Anterior cingulate cortex (tissue), 58 donors: Measurements from ENCODE around the gene PPP6R2.
A peak's percentile ranks its signal among the peaks of the same experiment; 100 is the strongest.
"Not testable (repeated sequence)": the region's sequence is repeated elsewhere in the genome, so short reads cannot be mapped to it uniquely, and the experiment has no call there.

Experiments
- DNase-seq, 58 donors: peaks; one replicate each; lab custom pipeline; 2025; lab: John Stamatoyannopoulos, UW

PPP6R2 gene

DNA sequence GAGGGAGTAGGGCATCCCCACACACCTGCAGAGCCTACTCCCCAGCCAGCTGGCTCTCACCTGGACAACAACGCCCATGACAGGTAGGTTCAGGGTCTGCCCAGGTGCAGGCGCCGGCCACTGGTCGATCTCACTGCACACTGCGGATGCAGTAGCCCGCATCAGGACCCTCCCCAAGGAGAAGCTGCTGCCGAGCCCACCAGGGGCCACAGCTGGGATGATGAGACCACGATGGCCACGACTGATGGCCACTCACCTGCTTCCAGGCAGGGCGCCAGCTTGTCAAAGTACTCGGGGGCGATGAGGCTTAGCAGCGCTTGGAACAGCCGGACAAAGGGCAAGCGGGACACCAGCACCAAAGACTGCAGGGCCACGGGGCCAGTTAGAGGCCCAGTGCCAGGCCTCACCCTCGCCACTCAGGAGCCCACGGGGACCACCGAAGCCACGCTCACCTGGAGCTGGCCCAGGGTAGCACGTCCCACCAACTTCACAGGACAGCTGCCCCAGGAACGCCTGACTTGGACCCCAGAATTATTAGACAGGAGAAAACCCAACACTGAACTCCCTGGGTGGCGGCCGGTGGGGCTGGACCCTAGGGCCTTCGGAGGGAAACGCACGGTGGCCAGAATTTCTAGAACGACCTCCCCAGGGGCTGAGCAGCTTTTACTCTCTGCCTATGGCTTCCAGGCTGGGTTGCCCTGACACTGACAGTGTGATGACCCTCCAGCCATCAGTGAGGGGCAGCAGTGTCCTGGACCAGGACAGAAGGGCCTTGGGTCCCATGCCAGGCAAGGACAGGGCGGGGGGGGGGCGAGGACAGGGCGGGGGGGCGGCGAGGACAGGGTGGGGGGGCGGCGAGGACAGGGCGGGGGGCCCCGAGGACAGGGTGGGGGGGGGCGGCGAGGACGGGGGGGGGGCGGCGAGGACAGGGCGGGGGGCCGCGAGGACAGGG, 26.7 kb upstream of the PPP6R2 start:
- no peak for DNase-seq

DNA sequence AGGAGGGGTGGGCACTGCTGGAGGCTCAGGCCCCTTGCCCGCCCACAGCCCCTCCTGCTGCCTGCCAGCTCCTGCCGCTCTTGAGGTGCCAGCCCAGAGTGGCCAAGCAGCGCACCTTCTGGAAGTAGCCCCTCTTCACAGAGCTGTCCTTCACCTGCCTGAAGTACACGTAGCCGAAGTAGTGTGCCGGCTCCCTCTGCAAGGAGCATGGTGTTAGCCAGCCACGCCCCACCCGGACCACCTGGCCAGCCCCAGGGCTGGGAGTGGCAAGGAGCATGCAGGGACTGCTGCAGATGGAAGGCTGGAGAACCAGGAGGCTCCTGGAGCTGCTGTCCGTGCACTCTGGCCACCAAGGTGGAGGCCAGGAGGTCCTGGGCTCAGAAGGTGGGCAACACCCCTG, 25.9 kb upstream of the PPP6R2 start:
- no peak for DNase-seq

DNA sequence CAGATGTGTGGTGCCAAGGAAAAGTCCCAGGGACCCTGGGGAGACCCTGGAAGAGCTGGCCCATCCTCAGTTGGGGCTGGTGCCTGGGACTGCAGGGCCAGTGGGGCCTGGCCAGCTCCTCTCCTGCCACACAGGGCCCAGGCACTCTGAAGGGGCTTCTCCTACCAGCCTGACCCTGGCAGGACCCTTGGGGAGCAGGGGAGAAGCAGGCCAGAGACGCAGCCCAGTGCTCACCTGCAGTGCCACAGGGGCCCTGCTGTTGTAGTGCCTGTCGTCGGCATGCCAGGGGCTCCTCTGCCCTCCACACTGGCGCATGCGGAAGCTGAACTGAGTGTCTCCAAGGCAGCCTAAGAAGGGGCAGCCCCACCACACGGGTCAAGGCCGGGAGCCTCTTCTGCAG, 25.5 kb upstream of the PPP6R2 start:
- no peak for DNase-seq

DNA sequence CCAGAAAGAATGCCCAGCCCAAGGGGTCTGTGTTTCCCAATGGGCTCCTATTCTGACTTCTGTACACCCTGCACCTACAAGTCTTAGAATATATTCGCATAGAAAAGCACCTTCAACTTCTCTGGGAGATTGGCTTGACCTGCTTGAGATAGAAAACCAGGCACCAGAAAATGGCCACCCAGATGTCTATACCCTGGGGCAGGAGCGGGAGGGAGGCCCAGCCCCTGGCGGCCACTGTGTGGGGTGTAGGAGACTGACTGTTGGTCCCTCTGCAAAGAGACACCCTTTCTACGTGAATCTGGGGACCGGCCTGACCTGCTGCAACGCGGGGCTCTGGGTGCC, 24.8 kb upstream of the PPP6R2 start:
- DNase-seq = no peak

DNA sequence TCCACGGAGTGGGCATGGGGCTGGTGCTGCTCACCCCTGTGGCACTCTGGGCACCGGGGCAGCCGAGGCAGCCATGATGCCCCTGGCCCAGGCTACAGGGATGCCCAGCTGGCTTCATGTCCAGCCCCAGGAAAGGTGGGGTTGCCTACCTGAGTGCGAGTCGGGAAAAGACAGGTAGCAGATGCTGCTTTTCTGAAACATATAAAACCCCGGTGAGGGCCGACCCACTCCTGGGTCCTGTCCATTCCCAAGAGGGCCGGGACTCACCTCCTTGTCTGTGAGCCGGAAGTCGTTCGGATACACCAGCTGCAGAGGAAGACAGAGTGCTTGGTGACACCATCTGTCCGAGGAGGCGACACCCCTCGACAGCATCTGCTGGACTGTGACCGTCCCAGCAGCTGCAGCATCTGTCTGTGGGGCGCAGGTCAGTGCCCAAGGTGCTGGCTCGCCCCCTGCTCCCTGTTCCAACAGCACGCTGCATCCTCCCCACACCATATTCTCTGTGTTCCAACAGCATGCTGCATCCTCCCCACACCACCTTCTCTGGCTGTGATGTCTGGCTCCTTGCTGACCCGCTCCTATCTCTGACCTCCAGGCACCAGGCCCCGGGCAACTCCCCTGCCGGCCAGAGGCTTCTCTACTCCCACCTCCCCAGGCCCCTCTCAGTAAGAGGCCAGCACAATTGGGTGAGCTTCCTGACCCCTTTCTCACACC, 24.3 kb upstream of the PPP6R2 start:
- no peak for DNase-seq

DNA sequence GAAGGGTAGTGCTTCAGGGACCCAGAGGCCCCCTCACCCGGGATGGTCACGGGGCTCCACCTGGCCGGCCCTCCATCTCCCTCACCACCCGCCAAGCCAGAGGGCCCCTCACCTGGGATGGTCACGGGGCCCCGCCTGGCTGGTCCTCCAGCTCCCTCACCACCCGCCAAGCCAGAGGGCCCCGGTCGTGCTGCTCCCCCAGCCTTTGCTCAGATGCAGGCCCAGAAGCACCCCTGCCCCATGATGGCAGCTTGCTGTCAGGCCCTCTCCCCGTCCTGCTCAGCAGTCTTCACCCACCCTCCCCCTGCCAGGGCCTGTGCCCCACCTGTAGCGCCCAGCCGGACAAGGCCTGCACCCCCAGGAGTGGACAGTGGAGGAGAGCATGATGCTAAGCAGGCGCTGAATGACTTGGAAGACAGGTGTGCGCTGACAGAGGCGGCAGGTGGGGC, 23.6 kb upstream of the PPP6R2 start:
- DNase-seq = no peak

DNA sequence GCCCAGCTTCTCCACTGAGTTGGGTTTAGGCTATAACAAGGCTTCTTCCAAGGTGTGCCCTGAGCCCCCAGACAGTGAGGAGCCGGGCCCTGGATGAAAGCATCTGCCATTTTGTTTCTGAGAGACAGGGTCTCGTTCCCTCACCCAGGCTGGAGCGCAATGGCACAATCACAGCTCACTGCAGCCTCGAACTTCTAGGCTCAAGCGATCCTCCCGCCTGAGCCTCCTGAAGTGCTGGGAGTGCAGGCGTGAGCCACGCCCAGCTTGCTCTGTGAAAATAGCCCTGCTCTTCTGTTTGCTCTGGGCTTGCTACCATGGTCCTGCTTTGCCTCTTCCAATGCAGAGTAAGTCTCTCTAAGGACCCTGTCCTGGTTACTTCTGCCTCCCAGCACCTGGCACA, 23.0 kb upstream of the PPP6R2 start:
- DNase-seq = no peak

DNA sequence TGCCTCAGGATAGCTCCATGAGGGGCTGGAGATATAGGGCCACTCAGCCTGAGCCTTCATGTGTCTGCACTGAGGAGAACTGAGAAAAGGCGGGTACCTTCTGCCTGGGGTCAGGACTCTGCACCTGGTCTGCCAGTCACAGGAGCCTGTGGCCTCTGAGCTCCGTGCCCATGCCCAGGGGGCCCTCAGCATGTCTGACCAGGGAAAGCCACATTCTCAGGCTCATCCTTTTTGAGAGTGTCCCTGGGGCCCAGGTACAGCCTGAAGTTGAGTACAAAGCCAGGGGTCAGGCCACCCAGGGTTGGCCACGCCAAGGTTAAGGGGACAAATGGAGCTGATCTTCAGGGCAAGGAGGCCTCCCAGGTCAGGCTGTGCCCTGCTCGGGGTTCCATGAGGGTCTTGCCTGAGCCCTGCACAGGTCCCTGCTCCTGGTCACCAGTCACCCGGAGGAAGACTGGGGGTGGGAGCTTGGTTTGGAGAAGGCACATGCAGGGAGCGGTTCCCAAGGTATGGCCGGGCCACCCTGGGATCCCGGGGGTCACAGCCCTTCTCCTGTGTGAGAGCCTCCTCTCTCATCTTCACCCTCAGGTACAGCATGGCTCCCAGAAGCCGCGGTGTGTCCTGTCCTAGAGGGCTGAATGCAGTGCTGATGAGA, 22.3 kb upstream of the PPP6R2 start:
- DNase-seq = no peak

DNA sequence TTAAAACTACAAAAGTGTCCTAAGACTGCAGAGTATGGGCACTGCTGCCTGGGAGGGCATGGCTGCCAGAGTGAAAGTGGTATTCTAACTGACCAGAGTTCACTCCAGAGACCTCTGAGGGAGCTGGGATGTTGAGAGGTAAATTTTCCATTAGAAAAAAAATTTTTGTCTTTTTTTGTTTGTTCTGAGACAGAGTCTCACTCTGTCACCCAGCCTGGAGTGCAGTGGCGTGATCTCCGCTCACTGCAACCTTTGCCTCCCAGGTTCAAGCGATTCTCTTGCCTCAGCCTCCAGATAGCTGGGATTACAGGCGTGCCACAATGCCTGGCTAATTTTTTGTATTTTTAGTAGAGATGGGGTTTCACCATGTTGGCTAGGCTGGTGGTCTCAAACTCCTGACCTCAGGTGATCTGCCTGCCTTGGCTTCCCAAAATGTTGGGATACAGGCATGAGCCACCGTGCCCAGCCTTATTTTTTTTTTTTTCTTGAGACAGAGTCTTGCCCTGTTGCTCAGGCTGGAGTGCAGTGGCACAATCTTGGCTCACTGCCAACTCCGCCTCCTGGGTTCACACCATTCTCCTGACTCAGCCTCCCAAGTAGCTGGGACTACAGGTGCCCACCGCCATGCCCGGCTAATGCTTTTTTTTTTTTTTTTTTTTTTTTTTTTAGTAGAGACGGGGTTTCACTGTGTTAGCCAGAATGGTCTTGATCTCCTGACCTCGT, 20.6 kb upstream of the PPP6R2 start:
- DNase-seq = peak in 1 of 58 donors; percentile 33

DNA sequence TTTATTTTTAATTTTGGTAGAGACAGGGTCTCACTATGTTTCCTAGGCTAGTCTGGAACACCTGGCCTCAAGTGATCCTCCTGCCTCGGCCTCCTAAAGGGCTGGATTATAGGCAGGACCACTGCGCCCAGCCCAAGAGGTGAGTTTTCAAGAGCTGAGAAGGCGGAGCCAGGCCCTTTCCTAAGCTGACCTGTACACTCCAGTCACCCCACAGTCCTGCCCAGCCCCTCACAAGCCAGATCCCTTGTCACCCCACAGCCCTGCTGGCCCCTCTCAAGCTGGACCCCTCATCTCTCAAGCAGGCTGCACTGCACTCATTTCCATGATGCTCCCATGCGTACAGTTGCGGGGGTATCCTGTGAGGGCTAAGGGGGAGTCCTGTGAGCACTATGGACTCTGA, 19.2 kb upstream of the PPP6R2 start:
- no peak for DNase-seq

DNA sequence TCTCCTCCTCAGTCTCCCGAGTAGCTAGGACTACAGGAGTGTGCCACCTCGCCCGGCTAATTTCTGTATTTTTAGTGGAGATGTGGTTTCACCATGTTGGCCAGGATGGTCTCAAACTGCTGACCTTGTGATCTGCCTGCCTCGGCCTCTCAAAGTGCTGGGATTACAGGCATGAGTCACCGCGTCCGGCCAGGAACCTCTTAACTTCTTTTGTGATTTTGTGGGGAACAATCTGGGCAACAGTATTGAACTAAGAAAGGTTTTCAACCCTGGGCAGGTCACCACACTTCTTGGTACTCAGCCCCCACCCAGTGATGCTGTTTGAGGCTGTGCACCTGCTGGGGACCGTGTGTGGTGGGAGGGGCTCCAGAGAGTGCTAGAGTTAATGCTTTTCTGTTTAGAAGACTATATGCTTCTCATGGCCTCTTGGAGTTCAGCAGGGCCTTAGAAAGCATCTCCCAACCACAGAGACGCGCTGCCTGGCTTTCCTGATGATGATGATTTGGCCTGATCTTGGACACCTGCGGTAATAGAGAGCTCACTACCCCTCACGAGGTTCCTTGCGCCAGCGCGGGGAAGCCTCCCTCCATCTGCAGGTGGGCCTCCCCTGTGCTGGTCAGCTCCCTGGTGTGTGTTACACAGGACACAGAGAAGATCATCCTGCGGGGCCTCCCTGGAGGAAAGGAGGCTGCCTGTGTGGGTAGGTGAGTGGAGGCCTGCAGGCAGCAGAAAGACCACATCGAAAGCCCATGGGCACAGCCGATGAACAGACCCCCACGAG, 17.5 kb upstream of the PPP6R2 start:
- DNase-seq = no peak

DNA sequence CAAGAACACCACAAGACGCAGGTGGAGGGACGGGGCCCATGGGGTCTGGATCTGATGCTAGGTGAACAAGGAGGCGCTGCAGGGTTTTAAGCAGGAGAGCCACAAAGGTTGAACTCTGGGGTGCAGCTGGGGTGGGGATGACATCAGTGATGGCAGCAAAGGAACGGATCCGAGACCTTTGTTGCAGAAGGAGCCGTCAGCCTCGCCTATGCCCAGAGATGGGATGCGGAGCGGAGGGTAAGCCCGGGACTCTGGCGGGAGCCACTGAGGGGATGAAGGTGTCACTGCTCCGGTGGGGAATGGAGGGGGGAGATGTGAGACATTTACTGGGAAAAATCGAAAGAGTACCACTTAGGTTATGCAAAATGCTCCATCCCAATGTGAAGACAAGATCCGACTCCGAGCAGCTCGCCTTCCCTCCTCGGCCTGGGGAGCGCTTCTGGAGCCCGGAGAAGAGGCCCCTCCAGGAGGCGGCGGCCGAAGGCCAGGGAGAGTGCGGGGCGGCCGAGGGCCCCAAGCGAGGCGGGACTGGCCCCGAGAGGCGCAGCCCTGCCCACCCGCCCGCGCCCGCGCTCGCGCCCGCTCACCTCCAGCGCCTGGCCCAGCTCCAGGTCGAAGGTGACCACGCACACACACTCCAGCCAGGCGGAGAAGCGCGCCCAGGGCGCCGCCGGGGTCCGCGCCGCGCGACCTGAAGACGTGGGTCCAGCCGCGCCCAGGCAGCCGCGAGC, 16.7 kb upstream of the PPP6R2 start:
- DNase-seq = peak in 1 of 58 donors; percentile 77

DNA sequence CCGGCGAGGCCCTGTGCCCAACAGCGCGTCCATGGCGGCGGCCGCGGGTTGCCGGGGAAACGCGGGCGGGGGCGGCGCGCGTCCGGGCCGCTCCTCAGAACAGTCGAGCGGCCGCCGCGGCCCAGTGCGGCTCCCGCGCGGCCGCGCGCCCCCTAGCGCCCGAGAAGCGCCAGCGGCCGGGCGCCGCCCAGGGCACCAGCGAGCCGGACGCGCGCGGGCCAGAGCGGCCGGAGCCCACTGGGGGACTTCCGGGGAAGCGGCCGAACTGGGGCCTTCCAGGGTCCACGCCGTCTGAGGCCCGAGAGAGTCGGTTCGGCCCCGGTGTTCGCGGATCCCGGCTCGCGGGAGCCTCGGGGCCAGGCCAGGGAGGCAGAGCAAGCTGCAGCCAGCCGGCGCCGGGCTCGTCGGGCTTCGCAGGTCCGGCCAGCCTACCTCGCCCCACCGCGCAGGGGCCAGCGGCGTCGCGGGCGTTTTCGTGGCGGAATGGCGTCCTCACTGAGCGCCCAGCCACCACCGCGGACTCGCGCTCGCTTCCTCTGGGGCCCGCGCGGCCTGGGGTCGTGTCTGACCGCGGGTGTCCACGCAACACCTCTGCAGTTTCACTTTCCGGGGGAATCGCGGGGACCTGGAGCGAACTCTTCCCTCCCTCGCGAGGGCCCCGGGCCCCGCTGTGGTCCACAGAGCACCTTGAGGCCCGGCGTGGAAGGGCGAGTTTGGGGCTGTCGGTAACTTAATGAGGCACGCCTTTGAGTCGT, 16.0 kb upstream of the PPP6R2 start, which contains the start of gene DENND6B:
DENND6B (minus strand) TSS at position 57 of the 755 bp plus-strand sequence; CDS start at position 33, 24 bp downstream.
- peak in 51 of 58 donors; percentile 44 to 88 (median 74) for DNase-seq

DNA sequence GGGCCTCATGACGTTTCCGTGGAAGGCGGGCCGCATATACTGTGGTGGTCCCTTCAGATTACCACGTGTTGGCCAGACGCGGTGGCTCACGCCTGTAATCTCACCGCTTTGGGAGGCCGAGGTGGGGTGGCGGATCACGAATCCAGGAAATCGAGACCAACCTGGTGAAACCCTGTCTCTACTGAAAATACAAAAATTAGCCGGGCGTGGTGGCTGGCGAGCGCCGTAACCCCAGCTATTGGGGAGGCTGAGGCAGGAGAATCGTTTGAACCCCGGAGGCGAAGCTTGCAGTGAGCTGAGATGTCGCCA, 15.5 kb upstream of the PPP6R2 start:
- no peak for DNase-seq

DNA sequence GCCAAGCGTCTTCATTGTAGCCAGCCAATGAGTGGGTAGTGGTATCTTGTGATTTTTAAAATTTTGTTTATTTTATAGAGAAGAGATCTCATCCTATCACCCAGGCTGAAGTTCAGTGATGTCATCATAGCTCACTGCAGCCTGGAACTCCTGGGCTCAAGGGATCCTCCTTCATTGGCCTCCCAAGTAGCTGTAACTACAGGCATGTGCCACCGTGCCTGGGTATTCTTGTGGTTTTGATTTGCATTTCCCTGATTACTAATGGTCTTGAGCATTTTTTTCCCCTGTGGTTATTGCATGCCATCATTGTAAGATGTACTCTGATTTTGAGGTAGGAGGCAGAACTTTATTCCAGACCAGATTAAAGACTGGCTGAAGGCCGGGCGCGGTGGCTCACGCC, 13.9 kb upstream of the PPP6R2 start:
- DNase-seq = no peak

DNA sequence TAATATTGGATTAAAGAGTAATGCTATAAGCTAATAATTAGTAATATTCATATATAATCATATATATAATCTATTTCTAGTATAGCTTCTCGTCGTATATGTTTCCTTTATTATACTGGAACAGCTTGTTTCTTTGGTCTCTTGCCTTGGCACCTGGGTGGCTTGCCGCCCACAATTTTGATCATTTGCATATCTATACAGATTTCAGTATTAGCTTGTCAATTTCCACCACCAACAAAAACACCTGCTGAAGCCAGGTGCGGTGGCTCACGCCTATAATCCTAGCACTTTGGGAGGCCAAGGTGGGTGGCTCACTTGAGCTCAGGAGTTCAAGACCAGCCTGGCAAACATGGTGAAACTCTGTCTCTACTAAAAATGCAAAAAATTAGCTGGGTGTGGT, 8.7 kb upstream of the PPP6R2 start:
- not testable (repeated sequence) for DNase-seq

DNA sequence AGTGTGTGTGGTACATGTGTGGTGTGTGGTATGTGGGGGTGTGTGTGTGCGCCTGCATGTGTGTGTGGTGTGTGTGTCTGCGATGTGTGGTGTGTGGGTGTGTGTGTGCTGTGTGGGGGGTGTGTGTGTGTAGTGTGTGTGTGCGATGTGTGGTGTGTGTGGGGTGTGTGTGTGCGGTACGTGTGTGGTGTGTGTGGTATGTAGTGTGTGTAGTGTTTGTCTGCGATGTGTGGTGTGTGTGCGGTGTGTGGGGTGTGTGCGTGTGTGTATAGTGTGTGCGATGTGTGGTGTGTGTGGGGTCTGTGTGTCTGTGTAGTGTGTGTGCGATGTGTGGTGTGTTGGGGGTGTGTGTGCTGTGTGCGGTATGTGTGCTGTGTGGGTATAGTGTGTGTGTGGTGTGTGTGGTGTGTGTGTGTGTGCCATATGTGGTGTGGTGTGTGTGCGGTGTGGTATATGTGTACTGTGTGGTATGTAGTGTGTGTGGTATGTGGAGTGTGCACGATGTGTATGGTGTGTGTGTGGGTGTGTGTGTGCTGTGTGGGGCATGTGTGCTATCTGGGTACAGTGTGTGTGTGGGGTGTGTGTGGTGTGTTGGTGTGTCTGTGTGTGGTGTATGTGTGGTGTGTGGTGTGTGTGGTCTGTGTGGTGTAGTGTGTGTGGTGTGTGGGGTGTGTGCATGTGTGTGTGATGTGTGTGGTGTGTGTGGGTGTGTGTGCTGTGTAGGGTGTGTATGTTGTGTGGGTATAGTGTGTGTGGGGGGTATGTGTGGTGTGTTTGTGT, 5.7 kb upstream of the PPP6R2 start:
- DNase-seq = no peak
